WERI-Rb-1 (cell line): ENCODE measurements around the gene PRKAG2.
A peak's percentile ranks its signal among the peaks of the same experiment; 100 is the strongest.

Experiments used
- DNase-seq: peaks from one replicate; pipeline ENCODE4 v3.0.0-alpha.2; 2020
- H3K27ac ChIP-seq: fragments of 250-450 bp; sonication (Bioruptor Pico); 2 replicates; pipeline ENCODE4 v1.5.1; 2020; ENCODE audit warnings: mild to moderate bottlenecking, moderate library complexity
- H3K27me3 ChIP-seq: fragments of 250-450 bp; sonication (Bioruptor Pico); 2 replicates; pipeline ENCODE4 v1.5.1; 2021; ENCODE audit warnings: mild to moderate bottlenecking, low read depth, moderate library complexity; ENCODE audit not compliant: insufficient read depth, severe bottlenecking
- H3K36me3 ChIP-seq: fragments of 250-450 bp; sonication (Bioruptor Pico); 2 replicates; pipeline ENCODE4 v1.5.1; 2020; ENCODE audit warnings: mild to moderate bottlenecking, moderate library complexity
- H3K4me3 ChIP-seq: 2 replicates; pipeline ENCODE4 v1.5.1; 2011; ENCODE audit warnings: low read depth, mild to moderate bottlenecking, control low read depth, low read length
- H3K9me3 ChIP-seq: fragments of 250-450 bp; sonication (Bioruptor Pico); 2 replicates; pipeline ENCODE4 v1.5.1; 2021; ENCODE audit warnings: mild to moderate bottlenecking, moderate library complexity; ENCODE audit not compliant: severe bottlenecking
- CTCF ChIP-seq: IDR thresholded peaks from 2 replicates; pipeline ENCODE4 v1.5.1; 2011; ENCODE audit warnings: low read depth, mild to moderate bottlenecking, control low read depth, inconsistent platforms, low read length

Gene PRKAG2

GRCh38 chr7:151544183-151544582 is 332.7 kb downstream of the PRKAG2 start:
- Histone ChIP-seq H3K4me3 (no peak overlapping the region), H3K36me3 (no peaks in the 10 kb centered on the region), H3K27ac (no peak overlapping the region), H3K27me3 (no peaks in the 10 kb centered on the region), H3K9me3 (no peaks in the 10 kb centered on the region)
- no peak for TF ChIP-seq CTCF
- no peak for DNase-seq

GRCh38 chr7:151542606-151543130 is 334.2 kb downstream of the PRKAG2 start:
- Histone ChIP-seq H3K4me3 (no peak overlapping the region), H3K27me3 (no peaks in the 10 kb centered on the region), H3K36me3 (no peaks in the 10 kb centered on the region), H3K27ac (no peak overlapping the region), H3K9me3 (no peaks in the 10 kb centered on the region)
- no peak for TF ChIP-seq CTCF
- DNase-seq = peak; percentile 29

DNA sequence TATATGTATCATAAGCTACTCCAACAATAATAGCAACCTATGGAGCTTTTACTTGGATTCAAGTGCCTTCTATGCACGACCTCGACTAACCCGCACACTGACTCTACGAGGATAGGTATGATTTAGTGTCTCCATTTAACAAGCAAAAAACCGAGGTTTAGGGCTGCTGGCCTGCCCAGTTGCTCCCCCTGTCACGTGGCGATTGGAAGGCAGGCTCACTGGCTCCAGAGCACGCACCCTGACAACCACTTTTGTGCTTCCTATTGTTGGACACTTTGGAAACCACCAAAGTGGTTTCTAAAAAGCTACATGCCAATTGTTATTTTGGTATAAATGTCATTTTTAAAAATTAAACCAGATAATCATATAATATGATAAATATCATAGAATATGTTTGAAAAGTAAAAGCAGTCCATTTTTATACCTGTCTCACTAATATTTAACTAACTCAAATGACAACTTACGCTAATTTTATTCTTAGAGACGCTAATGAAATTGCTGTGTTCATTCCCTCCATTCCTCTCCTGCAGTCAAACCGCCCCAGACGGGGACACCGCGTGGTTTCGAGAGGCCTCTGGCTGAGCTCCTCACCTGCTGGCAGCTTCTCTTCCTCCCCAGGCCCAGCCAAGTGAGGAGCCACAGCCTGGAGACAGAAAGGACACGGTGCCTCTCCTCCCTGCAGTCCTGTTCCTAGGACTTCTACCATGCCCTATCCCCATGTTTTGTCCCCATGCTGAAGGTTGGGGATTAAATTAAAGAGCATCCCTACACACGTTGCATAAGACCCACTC is 335.0 kb downstream of the PRKAG2 start:
- TF ChIP-seq CTCF = no peak
- Histone ChIP-seq H3K27me3 (no peaks in the 10 kb centered on the region), H3K36me3 (no peaks in the 10 kb centered on the region), H3K9me3 (no peaks in the 10 kb centered on the region), H3K4me3 (no peak overlapping the region), H3K27ac (no peak overlapping the region)
- DNase-seq = no peak

DNA sequence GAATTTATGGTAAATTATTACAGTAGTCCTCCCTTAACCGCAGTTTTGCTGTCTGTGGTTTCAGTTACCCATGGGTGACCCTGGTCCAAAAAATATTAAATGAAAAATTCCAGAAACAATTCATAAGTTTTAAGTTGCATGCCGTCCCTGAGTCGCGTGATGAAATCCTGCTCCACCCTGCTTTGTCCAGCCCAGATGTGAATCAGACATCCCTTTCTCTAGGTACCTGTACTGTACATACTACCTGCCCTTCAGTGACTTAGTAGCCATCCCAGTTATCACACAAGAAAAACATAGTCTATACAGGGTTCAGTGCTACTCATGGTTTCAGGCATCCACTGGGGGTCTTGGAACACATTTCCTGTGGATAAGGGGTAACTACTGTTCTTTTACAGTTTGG is 336.8 kb downstream of the PRKAG2 start:
- no peaks in the 10 kb centered on the region for H3K9me3 ChIP-seq
- no peak overlapping the region for H3K27ac ChIP-seq
- TF ChIP-seq CTCF = no peak

DNA sequence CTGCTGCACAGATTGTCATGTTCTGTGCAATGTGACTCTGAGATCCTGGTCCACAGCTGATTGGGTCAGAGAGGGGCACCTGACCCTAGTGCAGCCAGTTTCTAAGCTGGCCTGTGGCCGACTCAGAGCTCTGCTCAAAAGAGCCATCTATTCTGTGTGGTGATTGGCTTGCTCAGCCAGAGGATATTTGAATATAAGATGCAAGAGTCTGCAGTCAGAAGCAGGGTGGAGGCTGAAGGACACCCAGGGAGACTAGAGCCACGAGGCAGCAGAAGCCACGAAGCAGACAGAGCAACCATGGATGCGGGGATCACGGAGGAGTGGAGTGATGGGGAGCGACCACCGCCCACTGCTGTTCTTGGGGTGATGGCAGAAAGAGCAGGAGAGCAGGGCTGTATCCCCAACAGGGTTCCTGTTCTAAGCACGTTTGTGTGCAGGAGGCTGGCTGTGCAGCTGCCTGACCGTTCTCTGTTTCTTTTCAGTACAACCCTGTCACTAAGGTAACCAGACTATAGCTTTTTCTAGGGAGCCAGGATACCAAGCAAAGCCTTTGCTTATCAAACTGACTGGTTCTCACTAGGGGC is 337.7 kb downstream of the PRKAG2 start:
- H3K9me3 ChIP-seq = no peaks in the 10 kb centered on the region
- H3K4me3 ChIP-seq = no peak overlapping the region
- peak; percentile 21 for DNase-seq
- TF ChIP-seq CTCF = no peak
- H3K27me3 ChIP-seq = no peaks in the 10 kb centered on the region
- no peaks in the 10 kb centered on the region for H3K36me3 ChIP-seq
- no peak overlapping the region for H3K27ac ChIP-seq

More for the DNA sequence above, 336.8 kb downstream of the PRKAG2 start:
- H3K4me3 ChIP-seq = no peak overlapping the region
- H3K27me3 ChIP-seq = no peaks in the 10 kb centered on the region
- H3K36me3 ChIP-seq = no peaks in the 10 kb centered on the region
- DNase-seq = no peak
